Left hindlimb (tissue), 1 donor: ENCODE data around the gene CCT7.
"Not testable (repeated sequence)": the region's sequence is repeated elsewhere in the genome, so short reads cannot be mapped to it uniquely, and the experiment has no call there.

Experiments
- DNase-seq: peaks from one replicate; pipeline ENCODE4 v3.0.0-alpha.2; 2018

The CCT7 gene

DNA sequence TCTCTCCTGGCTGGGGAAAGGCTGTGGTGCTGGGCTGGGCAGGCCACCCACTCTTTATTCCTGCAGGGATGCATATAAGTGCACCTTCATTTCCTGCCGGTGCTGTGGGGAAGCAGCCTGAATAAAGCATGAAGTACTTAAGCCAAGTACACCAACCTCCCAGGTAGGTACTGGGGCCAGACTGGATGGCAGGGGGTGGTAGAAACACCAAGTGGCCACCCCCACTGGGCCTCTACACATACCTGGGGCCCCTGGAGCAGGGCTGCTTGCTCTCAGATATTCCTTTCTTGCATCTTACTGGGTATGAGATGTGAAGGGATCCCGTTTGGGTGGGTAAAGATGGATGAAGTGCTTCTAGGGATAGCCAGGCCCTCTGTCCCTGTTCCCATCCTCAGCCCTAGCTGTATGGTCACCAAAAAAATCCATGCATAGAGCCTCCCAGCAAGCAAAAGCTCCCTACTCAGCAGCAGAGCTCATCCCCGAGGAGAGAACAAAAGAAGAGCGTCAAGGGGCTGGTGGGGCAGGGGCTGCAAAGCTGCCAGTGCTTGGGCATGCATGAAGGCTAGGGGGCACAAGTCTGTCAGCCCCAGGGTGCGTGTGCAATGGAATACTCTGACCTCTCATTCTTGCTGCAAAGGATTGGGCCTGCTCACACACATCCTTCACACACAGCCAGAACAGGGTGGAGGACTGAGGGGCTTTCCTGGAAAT, 22.0 kb downstream of the CCT7 start:
- DNase-seq, result no peak

DNA sequence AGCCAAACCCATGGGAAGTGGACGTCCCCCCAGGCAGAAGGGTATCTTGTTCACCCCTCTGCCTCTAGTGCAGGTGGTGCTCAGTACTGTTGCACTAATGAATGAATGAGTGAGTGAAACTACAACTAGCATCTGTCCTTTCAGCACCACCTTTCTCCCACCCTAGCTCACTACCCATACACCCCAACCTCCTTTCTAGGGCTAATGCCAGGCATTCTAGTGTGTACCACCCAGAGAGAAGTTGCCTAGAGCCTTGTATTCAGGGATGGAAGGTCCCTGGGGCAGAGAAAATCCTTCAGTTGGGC, 22.5 kb downstream of the CCT7 start:
- no peak for DNase-seq

DNA sequence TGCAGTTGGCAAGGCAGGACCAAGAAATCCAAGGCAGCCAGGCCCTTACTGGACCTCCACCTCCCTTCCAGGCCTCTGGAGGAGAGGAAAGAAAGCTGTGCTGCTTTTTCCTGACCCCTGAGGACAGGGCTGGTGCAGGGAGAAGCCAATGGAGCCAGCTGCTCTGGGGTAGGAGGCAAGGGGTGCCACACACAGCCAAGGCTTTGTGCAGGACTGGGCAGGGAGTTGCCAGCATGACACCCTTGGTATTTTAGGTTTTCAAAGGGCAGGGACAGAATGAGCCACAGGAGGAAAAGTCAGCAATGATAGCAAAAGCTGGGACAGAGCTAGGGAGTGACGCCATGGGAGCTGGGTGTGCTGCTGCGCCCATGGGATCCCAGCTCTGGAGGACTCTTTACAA, 22.9 kb downstream of the CCT7 start:
- DNase-seq, result no peak

DNA sequence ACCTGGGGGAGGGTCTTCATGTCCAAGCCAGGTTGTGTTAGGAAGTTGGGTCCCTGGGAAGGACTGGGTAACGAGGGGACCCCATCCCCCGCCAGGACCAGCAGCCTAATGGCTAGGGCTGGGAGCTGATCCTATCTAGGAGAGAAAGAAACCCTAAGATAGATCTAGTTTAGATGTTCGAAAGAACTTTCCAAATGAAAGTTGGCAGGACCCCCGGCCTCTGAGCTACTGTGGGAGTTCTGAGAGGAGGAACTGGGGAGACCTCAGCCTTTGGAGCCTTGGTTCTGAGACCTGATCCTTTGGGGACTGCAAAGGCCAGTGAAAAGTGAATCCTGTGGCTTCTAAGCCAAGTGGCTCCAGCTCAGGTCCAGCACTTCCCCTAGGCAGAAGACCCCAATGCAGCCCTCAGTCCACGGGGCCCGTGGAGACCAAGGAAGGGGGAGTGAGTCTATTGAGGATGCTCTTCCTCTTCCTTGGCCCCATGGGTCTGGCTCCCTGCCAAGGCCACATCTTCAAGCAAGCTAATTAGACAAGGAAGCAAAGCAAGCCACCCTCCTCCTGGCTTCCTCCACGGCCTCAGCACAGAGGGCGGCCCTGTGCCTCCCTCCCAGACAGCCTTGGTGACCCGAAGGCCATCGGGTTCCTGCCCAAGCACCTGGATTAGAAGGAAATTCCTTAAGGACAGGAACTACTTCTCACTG, 23.5 kb downstream of the CCT7 start:
- DNase-seq, result no peak

DNA sequence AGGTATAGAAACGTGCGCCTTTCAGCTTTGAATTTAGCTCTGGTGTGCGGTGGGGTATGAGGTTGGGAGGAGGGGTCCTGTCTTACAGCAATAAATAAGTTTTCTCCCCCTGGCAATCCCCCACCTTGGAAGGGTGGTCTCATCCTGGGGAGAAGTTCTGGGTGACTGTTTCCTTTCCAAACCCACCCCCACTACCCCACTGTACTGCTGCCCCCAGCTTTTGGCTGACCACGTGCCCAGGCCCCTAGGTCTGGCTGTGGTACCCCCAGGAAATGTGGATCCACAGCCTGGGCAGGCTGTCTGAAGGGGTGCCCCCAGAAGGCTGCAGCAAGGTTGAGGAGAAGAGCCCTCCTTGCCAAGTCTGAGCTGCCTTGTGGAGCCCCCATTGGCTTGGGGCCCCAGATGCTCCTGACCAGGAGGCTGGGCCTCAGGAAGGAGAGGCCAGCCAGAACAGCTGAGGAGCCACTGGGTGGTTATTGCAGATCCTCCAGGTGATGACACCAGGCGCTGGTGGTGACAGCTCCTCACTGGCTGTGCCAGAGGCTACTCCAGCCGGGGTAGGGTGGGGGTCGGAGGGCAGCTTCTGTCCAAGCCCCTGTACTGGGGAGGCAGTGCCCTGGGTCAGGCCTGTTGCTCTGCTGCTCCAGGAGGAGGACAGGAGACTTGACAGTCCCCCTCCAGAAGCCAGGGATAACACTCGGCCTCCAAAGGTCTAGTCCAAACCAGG, 24.2 kb downstream of the CCT7 start:
- DNase-seq, result no peak

DNA sequence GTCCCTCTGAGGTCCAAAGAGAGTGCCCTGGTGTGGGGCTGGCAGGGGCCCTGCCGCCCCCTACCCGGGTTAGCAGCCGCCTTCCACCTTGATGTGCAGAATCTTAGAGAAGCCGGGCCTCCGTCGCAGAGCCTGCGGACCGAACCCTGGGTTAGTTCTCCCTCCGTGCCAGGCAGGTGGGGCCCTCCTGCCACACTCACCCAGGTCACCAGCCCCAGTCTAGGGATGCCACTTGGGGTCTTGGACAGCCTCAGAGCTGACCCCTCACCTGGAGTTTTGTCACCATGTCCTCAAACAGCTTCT, 24.8 kb downstream of the CCT7 start:
- no peak for DNase-seq

DNA sequence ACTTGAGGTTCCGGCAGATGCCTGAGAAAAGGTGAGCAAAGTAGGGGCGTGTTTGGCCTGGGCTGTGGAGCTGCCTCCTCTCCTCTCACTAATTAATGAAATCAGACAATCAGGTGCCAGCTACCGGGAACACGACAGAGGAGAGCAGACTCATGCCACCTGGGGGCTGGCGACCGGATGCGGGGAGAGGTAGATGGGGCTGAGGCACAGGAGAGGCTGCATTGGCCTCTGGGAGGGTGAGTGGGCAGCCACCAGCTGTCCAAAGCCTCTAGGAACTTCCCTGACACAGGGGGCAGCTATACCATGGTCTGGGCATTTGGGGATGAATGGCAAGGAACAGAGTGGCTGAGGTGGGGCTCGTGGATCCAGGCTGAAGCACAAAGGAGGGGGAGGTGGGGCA, 25.2 kb downstream of the CCT7 start:
- DNase-seq, result no peak

DNA sequence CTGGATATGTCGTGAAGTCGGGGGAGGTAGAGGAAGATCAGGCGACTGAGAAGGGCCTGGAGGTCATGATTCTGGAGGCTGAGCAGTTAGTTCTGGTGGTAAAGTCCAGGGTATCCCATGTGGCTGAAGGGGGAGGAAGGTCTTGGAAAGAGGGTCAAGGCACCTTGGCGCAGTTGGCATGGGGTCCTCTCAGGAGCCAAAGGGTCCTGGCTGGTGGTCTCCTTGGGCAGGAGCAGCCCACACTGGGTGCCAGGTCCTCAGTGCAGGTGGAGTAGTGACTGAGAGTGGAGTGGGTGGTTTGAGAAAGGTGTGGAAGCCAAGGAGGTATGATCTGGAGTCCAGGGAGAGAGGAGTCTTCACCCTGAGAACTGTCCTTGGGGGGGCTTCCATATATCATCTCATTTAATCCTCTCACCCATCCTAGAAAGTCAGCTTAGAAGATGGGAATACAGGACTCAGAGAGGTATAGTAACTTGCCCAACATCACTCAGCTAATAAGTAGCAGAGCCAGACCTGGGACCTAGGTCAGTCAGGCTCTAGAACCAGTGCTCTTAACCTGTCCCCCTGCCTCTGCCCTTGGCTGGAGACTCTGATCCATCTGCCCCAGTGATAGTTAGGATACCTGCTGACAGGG, 25.7 kb downstream of the CCT7 start:
- DNase-seq, result no peak

DNA sequence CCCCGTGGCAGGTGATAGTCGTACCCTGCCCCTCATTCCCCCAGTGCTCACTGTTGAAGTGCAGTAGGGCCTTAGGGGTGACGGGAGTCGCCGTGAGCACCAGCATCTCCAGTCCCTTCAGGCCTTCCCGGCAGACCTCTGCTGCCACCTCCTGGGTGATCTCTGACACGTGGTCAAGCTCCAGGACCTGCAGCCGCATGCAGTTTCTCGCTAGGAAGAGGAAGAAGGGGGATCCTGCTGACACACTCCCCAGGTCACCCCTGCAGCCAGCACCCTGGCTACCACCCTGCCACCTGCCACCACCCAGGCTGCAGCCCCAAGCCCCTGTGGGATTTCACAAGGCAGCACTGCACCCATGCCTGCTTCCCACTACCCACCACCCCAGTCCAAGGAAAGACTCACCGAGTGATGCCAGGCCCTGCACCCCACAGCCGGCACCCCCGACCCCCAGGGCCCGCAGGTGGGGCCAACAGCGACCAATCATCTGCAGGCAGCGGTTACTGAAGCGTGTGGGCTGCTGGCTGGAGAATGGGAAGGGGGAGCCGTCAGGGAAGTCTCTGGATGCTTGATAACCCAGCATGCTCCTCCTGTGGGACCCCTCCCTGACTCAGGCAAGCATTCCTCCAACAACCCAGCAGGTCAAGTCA, 26.4 kb downstream of the CCT7 start:
- DNase-seq, result no peak

DNA sequence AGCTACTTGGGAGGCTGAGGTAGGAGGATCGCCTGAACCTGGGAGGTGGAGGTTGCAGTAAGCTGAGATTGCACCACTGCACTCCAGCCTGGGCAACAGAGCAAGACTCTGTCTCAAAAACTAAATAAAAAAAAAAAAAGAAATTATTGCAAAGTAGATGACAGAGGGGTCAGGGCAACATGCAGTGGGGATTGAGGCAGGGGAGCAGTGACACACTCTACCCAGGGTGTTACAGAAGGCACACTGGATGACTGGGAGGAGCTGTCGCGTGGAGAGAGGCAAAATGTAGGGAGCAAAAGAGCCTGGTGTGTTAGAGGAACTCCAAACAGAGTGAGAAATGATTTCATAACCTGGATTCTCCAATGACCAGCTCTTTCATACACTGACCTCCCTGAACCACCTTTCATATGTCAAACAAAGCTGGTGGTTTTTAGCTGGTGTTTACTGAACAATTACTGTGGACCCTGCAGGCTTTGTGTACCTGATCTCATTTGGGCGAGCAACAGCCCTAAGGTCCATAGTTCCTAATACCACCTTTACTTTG, 28.1 kb downstream of the CCT7 start:
- DNase-seq, result no peak

DNA sequence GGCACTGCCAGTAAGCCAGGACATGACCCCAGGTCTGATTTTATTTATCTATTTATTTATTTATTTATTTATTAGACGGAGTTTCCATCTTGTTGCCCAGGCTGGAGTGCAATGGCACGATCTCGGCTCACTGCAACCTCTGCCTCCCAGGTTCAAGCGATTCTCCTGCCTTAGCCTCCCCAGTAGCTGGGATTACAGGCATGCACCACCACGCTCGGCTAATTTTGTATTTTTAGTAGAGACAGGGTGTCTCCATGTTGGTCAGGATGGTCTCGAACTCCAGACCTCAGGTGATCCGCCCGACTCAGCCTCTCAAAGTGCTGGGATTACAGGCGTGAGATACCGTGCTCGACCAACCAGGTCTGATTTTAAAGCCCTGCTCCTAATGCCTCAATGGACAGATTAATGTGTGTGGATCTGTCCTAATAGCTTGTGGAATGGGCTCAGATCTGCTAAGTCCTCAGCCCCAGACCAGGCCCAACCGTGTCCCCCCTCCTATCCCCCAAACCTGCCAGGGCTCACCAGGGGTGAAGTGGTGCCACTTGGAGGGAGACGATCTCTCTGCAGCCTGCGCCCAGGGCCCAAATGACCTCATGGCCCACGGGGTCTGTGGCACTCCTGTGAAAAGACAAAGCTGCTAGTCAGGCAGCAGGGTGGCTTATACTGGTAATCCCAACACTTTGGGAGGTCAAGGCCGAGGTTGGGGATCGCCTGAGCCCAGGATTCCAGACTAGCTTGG, 28.8 kb downstream of the CCT7 start:
- not testable (repeated sequence) for DNase-seq

DNA sequence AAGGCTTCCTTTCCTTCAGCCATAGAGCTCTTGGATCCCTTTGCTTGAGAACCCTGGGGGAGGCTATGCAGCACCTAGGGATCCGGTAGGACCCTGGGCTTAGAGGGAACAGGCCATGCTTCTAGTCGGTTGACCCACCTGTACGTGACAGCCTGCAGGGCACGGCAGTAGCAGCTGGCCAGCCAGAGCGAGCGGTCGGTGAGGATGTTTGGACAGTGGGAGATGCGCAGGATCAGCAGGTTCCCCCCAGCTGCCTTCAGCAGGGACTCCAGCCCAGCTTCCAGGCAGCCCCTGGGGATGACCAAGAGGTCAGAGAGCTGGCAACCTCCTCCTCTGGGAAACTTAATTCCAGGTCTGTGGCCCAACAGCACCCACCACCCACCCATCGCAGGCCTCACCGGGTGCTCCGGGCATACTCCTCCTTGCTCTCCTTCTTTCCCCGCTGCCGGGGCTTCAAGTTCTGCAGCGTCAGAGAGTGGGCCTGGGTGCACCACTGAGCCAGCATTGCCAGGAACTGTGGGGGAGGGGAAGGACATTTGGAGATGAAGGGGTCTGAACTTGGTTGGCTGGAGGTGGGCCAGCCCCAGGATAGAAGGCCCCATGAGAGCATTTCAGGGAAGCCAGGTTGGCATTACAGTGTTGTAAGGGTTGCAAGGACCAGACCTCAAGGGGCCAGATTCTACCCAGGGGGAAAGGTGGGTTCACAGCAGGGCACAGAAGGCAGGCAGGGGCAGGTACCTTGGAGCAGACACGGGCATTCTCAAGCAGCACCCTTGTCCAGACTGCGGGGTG, 29.6 kb downstream of the CCT7 start:
- DNase-seq, result no peak

DNA sequence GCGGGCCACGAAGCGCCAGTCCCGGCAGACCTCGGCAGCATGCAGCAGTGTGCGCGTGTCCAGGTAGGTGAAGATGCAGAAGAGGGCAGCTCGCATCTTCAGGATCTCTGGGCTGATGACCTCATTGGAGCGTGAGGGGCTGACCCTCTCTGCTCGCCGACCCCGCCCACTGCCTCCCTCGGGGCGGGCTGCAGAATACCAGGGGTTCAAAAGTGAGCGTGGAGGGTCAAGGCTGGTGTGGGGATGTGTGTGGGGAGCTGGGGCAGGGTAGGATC, 30.2 kb downstream of the CCT7 start:
- DNase-seq, result no peak

DNA sequence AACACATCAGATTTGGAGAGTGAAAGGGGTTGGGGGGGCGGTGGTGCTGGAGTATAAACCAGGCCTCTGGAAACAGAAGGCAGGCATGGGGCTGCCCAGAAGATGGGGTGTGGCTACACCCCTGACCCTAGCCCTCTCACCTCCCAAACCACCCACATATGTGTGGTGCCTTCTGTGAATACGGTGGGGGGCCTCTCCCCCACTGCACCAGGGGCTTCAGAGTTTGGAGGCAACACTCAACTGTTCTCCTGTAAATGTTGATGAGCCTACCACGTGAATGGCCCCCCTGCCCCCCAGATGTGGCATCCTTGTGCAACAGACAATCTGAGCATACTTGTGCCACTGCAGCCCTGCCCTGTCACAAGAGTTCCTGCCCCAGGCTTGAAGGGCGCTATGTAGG, 30.7 kb downstream of the CCT7 start:
- no peak for DNase-seq

DNA sequence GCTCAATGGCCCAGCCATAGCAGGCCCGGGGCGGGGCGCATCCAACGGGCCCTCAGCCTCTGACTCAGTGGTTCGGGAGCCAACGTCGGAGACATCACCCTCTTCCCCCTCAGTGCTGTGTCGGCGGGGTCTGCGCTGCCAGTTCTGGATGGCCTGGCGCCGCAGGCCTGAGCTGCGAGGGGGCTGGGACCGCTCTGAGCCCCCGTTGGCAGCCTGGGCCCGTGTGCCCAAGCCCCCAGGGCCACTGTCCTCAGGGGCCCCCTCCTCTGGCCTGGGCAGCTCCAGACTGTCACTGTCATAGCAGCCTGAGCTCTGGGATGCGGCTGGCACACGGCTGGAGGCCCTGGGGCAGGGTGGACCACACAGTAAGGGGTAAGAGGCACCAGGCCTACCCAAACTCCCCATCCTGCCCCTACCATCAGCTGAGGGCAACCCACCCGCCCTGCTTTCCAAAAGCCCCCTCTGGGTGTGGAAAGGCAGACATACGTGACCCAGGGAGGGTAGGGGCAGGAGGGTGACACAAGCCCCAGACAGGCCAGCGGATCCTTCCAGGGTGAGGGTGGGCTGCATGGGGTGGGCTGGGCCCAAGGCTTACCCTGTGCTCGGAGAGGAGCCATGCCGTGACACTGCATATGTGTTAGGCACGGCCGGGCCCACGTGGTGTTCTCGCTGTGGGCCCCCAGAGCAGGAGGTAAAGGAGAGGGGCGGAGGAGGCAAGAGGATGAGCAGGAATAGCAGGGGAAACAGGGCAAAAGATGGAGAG, 31.4 kb downstream of the CCT7 start:
- DNase-seq, result no peak

DNA sequence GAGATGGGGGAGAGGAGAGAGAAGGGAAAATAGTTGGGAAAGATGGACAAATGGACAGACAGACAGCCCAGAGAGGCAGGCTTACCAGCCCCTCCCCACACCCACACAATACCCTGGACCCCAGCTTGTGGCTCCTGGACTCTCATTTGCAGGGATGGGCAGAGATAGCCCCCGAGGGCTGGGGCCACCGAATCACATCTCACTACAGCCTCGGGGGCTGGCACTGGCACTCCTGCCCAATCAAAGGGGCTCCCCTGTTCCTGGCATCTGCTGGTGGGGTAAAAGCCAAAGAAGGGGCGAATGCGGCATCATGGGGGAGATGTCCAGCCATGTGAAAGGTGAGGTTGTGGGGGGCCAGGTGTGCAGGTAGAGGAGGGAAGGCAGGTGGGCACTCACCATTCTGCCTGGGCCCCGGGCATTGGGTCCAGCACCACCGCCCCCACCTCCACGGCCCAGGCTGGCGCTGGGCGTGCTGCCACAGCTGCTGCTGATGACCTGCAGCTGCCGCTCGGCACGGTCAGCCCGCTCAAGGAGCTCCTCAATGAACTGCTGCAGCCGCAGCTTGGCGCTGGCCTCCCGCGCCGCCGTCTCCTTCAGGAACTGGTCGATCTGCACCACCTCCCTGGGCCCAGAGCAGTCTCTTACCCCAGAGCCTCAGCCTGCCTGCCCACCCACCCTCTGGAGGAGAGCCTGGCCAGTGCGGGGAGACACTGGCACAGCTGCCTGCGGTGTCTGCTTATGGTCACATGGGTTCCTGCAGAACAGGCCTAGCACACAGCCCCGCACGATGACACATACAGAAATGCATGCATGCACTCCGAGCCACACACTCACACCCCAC, 32.2 kb downstream of the CCT7 start:
- DNase-seq, result no peak

DNA sequence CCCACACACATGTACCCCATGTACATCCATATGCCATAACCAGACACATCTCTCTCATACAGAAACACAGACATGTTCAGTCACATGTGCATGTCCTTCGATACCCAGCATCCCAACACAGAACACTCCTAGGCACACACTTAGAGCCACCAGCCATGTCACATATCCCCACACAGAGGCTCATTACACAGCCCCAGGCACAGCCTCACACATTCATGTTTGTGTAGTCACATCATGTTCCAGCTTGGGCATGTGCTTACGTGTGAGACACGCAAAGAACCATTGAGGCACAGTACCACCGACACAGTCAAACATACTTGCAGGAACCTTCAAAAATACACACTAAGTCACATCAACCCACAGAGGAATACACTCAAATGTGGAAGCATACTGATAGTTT, 32.9 kb downstream of the CCT7 start:
- no peak for DNase-seq

DNA sequence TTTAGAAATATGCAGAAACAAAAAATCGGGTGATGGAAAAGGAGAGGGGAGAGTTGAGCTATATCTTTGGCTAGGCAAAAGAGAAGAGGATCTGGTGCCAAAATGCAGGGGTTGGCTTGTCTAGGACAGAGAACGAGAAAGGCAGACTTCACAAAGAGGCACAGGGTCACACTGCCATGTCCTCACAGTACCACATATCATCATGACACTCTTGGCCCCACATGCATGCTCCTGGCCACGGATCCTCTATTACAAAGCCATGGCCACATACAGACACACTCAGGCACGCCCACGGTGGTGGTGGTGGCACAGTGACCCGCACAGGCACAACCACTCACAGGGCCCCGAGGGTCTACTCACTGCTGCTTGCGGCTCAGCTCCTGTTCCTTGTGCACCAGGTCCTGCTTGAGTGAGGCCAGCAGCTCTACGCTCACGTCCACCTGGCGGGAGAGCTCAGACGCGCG, 34.3 kb downstream of the CCT7 start:
- no peak for DNase-seq

DNA sequence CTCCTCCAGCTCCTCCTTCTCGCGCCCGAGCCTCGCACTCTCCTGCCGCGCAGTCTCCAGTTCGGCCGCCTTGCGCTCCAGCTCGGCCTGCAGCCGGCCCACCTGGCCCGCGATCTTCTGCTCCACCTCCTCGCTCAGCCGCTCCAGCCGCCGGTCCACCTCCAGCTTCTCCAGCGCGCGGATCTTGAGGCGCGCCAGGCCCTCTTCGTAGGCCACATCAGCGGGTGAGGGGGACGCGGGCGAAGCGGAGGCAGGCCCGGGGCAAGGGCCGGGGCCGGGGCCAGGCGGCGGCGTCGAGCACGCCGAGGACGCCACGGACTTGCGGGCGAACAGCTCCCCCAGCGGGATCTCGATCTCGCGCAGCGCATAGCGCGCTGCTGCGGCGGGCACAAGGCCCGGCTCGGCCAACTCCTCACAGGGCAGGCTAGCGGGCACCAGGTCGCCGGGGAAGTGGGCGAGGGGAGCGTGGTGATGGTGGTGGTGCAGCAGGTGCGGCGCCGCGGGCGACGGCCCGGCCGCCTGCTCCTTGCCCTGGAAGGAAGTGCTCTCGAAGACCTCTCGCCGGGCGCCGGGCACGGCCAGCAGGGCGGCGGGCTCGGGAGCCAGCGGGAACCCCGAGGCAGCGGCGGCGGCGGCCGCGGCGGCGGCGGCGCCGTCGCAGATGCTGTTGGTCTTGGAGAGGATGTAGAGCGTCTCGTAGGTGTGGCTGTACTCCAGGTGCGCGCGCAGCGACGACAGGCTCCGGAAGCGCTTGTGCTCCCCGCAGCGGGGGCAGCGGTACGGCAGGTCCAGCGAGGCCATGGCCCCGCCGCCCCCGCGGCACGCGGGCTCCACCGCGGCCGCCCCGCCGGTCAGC, 35.0 kb downstream of the CCT7 start:
- no peak for DNase-seq
